MCF 10A (cell line): ENCODE data around the gene HCN4. TPM values are rescaled to one million over a fixed set of nuclear protein-coding genes. Genes with fewer than 3 reads are reported as not detected.

Source experiments
- BruUV-seq: library from RNA; stranded (reverse); fragments of 400-500 nt; replicated peaks from 2 replicates; lab custom pipeline; 2021; lab: Mats Ljungman, UMichigan
- CTCF ChIA-PET: fragments of 300-600 bp; sonication (Branson Sonifier 250); formaldehyde crosslinking; extraction: SDS; loops from one replicate; lab custom pipeline; 2021; ENCODE audit warnings: antibody characterized with exemption, inconsistent platforms; lab: Yijun Ruan, JAX
- POLR2A ChIA-PET: fragments of 300-600, 350-650 bp; sonication (Branson Sonifier 250); formaldehyde crosslinking; extraction: SDS; loops from one replicate; lab custom pipeline; 2020; ENCODE audit warnings: antibody characterized with exemption, inconsistent platforms; lab: Yijun Ruan, JAX
- DNase-seq: peaks from one replicate; pipeline ENCODE4 v3.0.0-alpha.2; 2018; ENCODE audit not compliant: unreplicated experiment
- H3K27ac Mint-ChIP-seq: one replicate; pipeline ENCODE4 v1.8.0; 2022; ENCODE audit warnings: mild to moderate bottlenecking, low read depth, mixed read lengths; ENCODE audit not compliant: unreplicated experiment
- H3K27me3 Mint-ChIP-seq: one replicate; pipeline ENCODE4 v1.8.0; 2022; ENCODE audit warnings: mixed read lengths; ENCODE audit not compliant: insufficient read depth, unreplicated experiment
- H3K36me3 Mint-ChIP-seq: one replicate; pipeline ENCODE4 v1.8.0; 2022; ENCODE audit warnings: mild to moderate bottlenecking, moderate library complexity, mixed read lengths; ENCODE audit not compliant: insufficient read depth, unreplicated experiment
- H3K4me1 Mint-ChIP-seq: one replicate; pipeline ENCODE4 v1.8.0; 2022; ENCODE audit warnings: mixed read lengths; ENCODE audit not compliant: insufficient read depth, unreplicated experiment
- H3K4me3 Mint-ChIP-seq: one replicate; pipeline ENCODE4 v1.8.0; 2022; ENCODE audit warnings: mild to moderate bottlenecking, moderate library complexity, mixed read lengths; ENCODE audit not compliant: unreplicated experiment
- H3K9me3 Mint-ChIP-seq: one replicate; pipeline ENCODE4 v1.8.0; 2022; ENCODE audit warnings: mixed read lengths; ENCODE audit not compliant: unreplicated experiment
- CTCF ChIP-seq: fragments of 200-600 bp; IDR thresholded peaks from one replicate; pipeline ENCODE4 v1.8.0; 2022; ENCODE audit warnings: antibody characterized with exemption, mild to moderate bottlenecking; ENCODE audit not compliant: unreplicated experiment
- intact Hi-C: fragments of 100-400 bp; cut with micrococcal nuclease; formaldehyde crosslinking; loops from 2 replicates; pipeline ENCODE4 v1.14.1; 2022
- total RNA-seq: library from RNA; stranded (reverse); gene quantifications from 2 replicates; pipeline ENCODE4 v1.2.3, GENCODE V29; 2022

The HCN4 gene
- total RNA-seq, 1 experiment from 2014 or later, result not detected

- BruUV-seq, result no TSS peak
- no peaks in the 10 kb centered on the region for H3K9me3 Mint-ChIP-seq
- no peak for DNase-seq
- H3K27me3 Mint-ChIP-seq, result peaks cover 85% of the 10 kb centered on the region
- CTCF ChIA-PET, result no interaction called here
- H3K4me3 Mint-ChIP-seq, result peak overlapping the region; percentile 8
- no peaks in the 10 kb centered on the region for H3K4me1 Mint-ChIP-seq
- POLR2A ChIA-PET, result no interaction called here
- no peak overlapping the region for H3K27ac Mint-ChIP-seq
- no peak for TF ChIP-seq CTCF
- no peaks in the 10 kb centered on the region for H3K36me3 Mint-ChIP-seq
- intact Hi-C loops, result no loop called here
These were observed 466 bp upstream of the HCN4 start for GRCh38 chr15:73369154-73369694.

GRCh38 chr15:73367624-73368300 is 996 bp downstream of the HCN4 start:
- POLR2A ChIA-PET, result no interaction called here
- no peaks in the 10 kb centered on the region for H3K9me3 Mint-ChIP-seq
- CTCF ChIA-PET, result no interaction called here
- intact Hi-C loops, result no loop called here
- H3K36me3 Mint-ChIP-seq, result no peaks in the 10 kb centered on the region
- no peak for DNase-seq
- H3K27me3 Mint-ChIP-seq, result peaks cover 83% of the 10 kb centered on the region
- H3K4me3 Mint-ChIP-seq, result no peak overlapping the region
- no peak for TF ChIP-seq CTCF
- BruUV-seq, result no TSS peak
- no peaks in the 10 kb centered on the region for H3K4me1 Mint-ChIP-seq
- no peak overlapping the region for H3K27ac Mint-ChIP-seq

- Mint-ChIP-seq H3K4me3 (no peak overlapping the region), H3K27me3 (peaks cover 84% of the 10 kb centered on the region), H3K27ac (no peak overlapping the region), H3K9me3 (no peaks in the 10 kb centered on the region), H3K36me3 (no peaks in the 10 kb centered on the region), H3K4me1 (no peaks in the 10 kb centered on the region)
- CTCF ChIA-PET, result no interaction called here
- BruUV-seq, result no TSS peak
- no peak for DNase-seq
- TF ChIP-seq CTCF, result no peak
- POLR2A ChIA-PET, result interaction anchor here (1.0 kb wide), 1 partner anchor 12 kb away, joined by 3 read pairs; no protein-coding TSS in a partner anchor
- intact Hi-C loops, result no loop called here
These were observed 1.8 kb downstream of the HCN4 start for GRCh38 chr15:73366766-73367623.

GRCh38 chr15:73364070-73364469 is 4.7 kb downstream of the HCN4 start:
- DNase-seq, result no peak
- ChIA-PET CTCF (no interaction called here), POLR2A (interaction anchor here (0.5 to 0.7 kb wide), 2 partner anchors 9 to 91 kb away, joined by 3 read pairs; no protein-coding TSS in a partner anchor)
- no peaks in the 10 kb centered on the region for H3K9me3 Mint-ChIP-seq
- no peak overlapping the region for H3K4me3 Mint-ChIP-seq
- no peak overlapping the region for H3K27ac Mint-ChIP-seq
- no peaks in the 10 kb centered on the region for H3K4me1 Mint-ChIP-seq
- no peak for TF ChIP-seq CTCF
- BruUV-seq, result no TSS peak
- intact Hi-C loops, result no loop called here
- peaks cover 84% of the 10 kb centered on the region for H3K27me3 Mint-ChIP-seq
- H3K36me3 Mint-ChIP-seq, result no peaks in the 10 kb centered on the region
